Liver (tissue), 9 donors: ENCODE data around the gene CD300E. TPM values are rescaled to one million over a fixed set of nuclear protein-coding genes. Genes with fewer than 3 reads are reported as not detected.

ENCODE experiments used
- DNase-seq: peaks from one replicate; pipeline ENCODE4 v3.0.0-alpha.2; 2017; ENCODE audit warnings: low spot score
- H3K27ac ChIP-seq, 2 donors: one replicate each; pipeline ENCODE4 v1.7.0; 2013; ENCODE audit warnings: inconsistent platforms in 2 of 2, low read length in 2 of 2, control low read depth in 1 of 2, low read depth in 1 of 2, mild to moderate bottlenecking in 1 of 2
- H3K27me3 ChIP-seq, 4 donors: one replicate each; pipeline versions ENCODE4 v1.6.1 to v1.7.0; 2013; ENCODE audit warnings: low read length in 3 of 4, inconsistent platforms in 1 of 4, mild to moderate bottlenecking in 1 of 4, moderate library complexity in 1 of 4; ENCODE audit not compliant: control insufficient read depth in 4 of 4, insufficient read depth in 4 of 4
- H3K36me3 ChIP-seq, 4 donors: one replicate each; pipeline versions ENCODE4 v1.6.1 to v1.7.0; 2013; ENCODE audit warnings: low read length in 3 of 4, mild to moderate bottlenecking in 3 of 4, low read depth in 1 of 4, moderate library complexity in 1 of 4; ENCODE audit not compliant: control insufficient read depth in 4 of 4, insufficient read depth in 3 of 4
- H3K4me1 ChIP-seq, 4 donors: one replicate each; pipeline versions ENCODE4 v1.6.1 to v1.7.0; 2013; ENCODE audit warnings: low read length in 3 of 4, mild to moderate bottlenecking in 3 of 4, moderate library complexity in 1 of 4; ENCODE audit not compliant: control insufficient read depth in 4 of 4, insufficient read depth in 4 of 4
- H3K4me3 ChIP-seq, 3 donors: one replicate each; pipeline versions ENCODE4 v1.6.1 to v1.7.0; 2013; ENCODE audit warnings: low read length in 3 of 3, control low read depth in 1 of 3, low read depth in 1 of 3, mild to moderate bottlenecking in 1 of 3
- H3K9ac ChIP-seq, 2 donors: one replicate each; pipeline ENCODE4 v1.7.0; 2013; ENCODE audit warnings: low read length in 2 of 2, mild to moderate bottlenecking in 2 of 2, moderate library complexity in 2 of 2, control low read depth in 1 of 2, low read depth in 1 of 2
- H3K9me3 ChIP-seq, 4 donors: one replicate each; pipeline versions ENCODE4 v1.6.1 to v1.7.0; 2013; ENCODE audit warnings: low read length in 3 of 4; ENCODE audit not compliant: control insufficient read depth in 4 of 4
- ATF3 ChIP-seq: IDR thresholded peaks from 2 replicates; pipeline ENCODE4 v1.6.1; 2016; ENCODE audit warnings: antibody characterized with exemption
- EGR1 ChIP-seq, 2 donors: IDR thresholded peaks; 2 replicates each; pipeline ENCODE4 v1.6.1; 2016 to 2018; ENCODE audit warnings: antibody characterized with exemption in 2 of 2, low read depth in 2 of 2
- FOXA1 ChIP-seq: IDR thresholded peaks from 2 replicates; pipeline ENCODE4 v1.6.1; 2016; ENCODE audit warnings: antibody characterized with exemption
- FOXA2 ChIP-seq: IDR thresholded peaks from 2 replicates; pipeline ENCODE4 v1.6.1; 2016; ENCODE audit warnings: antibody characterized with exemption
- GABPA ChIP-seq, 2 donors: IDR thresholded peaks in 1 of 2; conservative IDR thresholded peaks in 1 of 2; 2 replicates each; pipeline ENCODE4 v1.6.1; 2016; ENCODE audit warnings: antibody characterized with exemption in 2 of 2, mild to moderate bottlenecking in 1 of 2, moderate library complexity in 1 of 2
- HNF4A ChIP-seq, 2 donors: conservative IDR thresholded peaks; 2 replicates each; pipeline ENCODE4 v1.6.1; 2016; ENCODE audit warnings: antibody characterized with exemption in 2 of 2, mild to moderate bottlenecking in 2 of 2
- HNF4G ChIP-seq: IDR thresholded peaks from 2 replicates; pipeline ENCODE4 v1.6.1; 2016; ENCODE audit warnings: antibody characterized with exemption
- JUND ChIP-seq, 2 donors: IDR thresholded peaks; 2 replicates each; pipeline ENCODE4 v1.6.1; 2016; ENCODE audit warnings: antibody characterized with exemption in 2 of 2
- NR2F2 ChIP-seq: IDR thresholded peaks from 2 replicates; pipeline ENCODE4 v1.6.1; 2016; ENCODE audit warnings: antibody characterized with exemption
- RAD21 ChIP-seq, 2 donors: IDR thresholded peaks; 2 replicates each; pipeline ENCODE4 v1.6.1; 2016; ENCODE audit warnings: antibody characterized with exemption in 2 of 2, mild to moderate bottlenecking in 2 of 2
- RXRA ChIP-seq, 2 donors: IDR thresholded peaks; 2 replicates each; pipeline ENCODE4 v1.6.1; 2017 to 2018; ENCODE audit warnings: antibody characterized with exemption in 2 of 2, mild to moderate bottlenecking in 1 of 2
- SP1 ChIP-seq: IDR thresholded peaks from 2 replicates; pipeline ENCODE4 v1.6.1; 2018; ENCODE audit warnings: antibody characterized with exemption, mild to moderate bottlenecking
- TAF1 ChIP-seq: conservative IDR thresholded peaks from 2 replicates; pipeline ENCODE4 v1.6.1; 2016; ENCODE audit warnings: antibody characterized with exemption, mild to moderate bottlenecking
- YY1 ChIP-seq: IDR thresholded peaks from 2 replicates; pipeline ENCODE4 v1.6.1; 2016; ENCODE audit warnings: antibody characterized with exemption, mild to moderate bottlenecking
- ZBTB33 ChIP-seq: IDR thresholded peaks from 2 replicates; pipeline ENCODE4 v1.6.1; 2016; ENCODE audit warnings: antibody characterized with exemption
- WGBS: extraction: QIAGEN DNeasy Blood & Tissue Kit; methylation state at CpG from one replicate; pipeline ENCODE4 v1.1.7; 2013; 5-methylcytosine and 5-hydroxymethylcytosine counted together
- polyA plus RNA-seq, 2 donors: library from polyadenylated mRNA; stranded (reverse) in 1 of 2; unstranded in 1 of 2; fragments of 200-250 nt in 1 of 2; fragments of >200 nt in 1 of 2; fragmentation: Nextera tagmentation in 1 of 2; extraction: Ambion mirVana in 1 of 2; gene quantifications; one replicate each; pipeline versions ENCODE4 v1.2.1 to v1.2.3, GENCODE V29; 2013 to 2015
- total RNA-seq, 2 donors: library from RNA; depleted of rRNA; stranded (reverse); fragments of >200 nt; gene quantifications; one replicate each; pipeline ENCODE4 v1.2.3, GENCODE V29; 2014
- TF ChIP-seq, protein P1 (sequence below): IDR thresholded peaks from 2 replicates; pipeline ENCODE4 v1.6.1; 2016; ENCODE audit warnings: antibody characterized with exemption, mild to moderate bottlenecking
- TF ChIP-seq, protein P2 (sequence below): fragments of 150-350 bp; IDR thresholded peaks from 2 replicates; pipeline ENCODE4 v1.5.1; 2017; ENCODE audit warnings: improper control_type of control experiment, low read depth, low read length; ENCODE audit not compliant: missing input control
- TF ChIP-seq, protein P3 (sequence below): IDR thresholded peaks from 2 replicates; pipeline ENCODE4 v1.6.1; 2016; ENCODE audit warnings: antibody characterized with exemption
- donor health status: healthy.
- donor health status: healthy.
- donor health status: healthy.
- donor health status: healthy.
- donor health status: healthy.

Gene CD300E
- total and polyA plus RNA-seq, 4 donors = 0.07 to 0.75 (median 0.34) TPM

- H3K4me1 ChIP-seq = no peaks in the 10 kb centered on the region
- no peak for TF ChIP-seq GABPA (IDR thresholded peaks at IDR 0.05 in 1 of 2, conservative IDR thresholded peaks at IDR 0.05 in 1 of 2)
- no peak for TF ChIP-seq ATF3
- TF ChIP-seq SP1 = no peak
- TF ChIP-seq HNF4A (conservative IDR thresholded peaks at IDR 0.05) = no peak
- TF ChIP-seq ZBTB33 = no peak
- TF ChIP-seq YY1 = no peak
- no peak for TF ChIP-seq RAD21 (IDR thresholded peaks at IDR 0.05)
- no peak for TF ChIP-seq HNF4G
- no peak for TF ChIP-seq JUND (IDR thresholded peaks at IDR 0.05)
- TF ChIP-seq TAF1 = no peak
- no peak for TF ChIP-seq NR2F2
- no peak for TF ChIP-seq EGR1 (IDR thresholded peaks at IDR 0.05; ENCODE audit: low read depth in 2 of 2)
- no peak for TF ChIP-seq FOXA1
- TF ChIP-seq FOXA2 = no peak
- TF ChIP-seq, protein P1, sequence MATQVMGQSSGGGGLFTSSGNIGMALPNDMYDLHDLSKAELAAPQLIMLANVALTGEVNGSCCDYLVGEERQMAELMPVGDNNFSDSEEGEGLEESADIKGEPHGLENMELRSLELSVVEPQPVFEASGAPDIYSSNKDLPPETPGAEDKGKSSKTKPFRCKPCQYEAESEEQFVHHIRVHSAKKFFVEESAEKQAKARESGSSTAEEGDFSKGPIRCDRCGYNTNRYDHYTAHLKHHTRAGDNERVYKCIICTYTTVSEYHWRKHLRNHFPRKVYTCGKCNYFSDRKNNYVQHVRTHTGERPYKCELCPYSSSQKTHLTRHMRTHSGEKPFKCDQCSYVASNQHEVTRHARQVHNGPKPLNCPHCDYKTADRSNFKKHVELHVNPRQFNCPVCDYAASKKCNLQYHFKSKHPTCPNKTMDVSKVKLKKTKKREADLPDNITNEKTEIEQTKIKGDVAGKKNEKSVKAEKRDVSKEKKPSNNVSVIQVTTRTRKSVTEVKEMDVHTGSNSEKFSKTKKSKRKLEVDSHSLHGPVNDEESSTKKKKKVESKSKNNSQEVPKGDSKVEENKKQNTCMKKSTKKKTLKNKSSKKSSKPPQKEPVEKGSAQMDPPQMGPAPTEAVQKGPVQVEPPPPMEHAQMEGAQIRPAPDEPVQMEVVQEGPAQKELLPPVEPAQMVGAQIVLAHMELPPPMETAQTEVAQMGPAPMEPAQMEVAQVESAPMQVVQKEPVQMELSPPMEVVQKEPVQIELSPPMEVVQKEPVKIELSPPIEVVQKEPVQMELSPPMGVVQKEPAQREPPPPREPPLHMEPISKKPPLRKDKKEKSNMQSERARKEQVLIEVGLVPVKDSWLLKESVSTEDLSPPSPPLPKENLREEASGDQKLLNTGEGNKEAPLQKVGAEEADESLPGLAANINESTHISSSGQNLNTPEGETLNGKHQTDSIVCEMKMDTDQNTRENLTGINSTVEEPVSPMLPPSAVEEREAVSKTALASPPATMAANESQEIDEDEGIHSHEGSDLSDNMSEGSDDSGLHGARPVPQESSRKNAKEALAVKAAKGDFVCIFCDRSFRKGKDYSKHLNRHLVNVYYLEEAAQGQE = no peak
- TF ChIP-seq, protein P2, sequence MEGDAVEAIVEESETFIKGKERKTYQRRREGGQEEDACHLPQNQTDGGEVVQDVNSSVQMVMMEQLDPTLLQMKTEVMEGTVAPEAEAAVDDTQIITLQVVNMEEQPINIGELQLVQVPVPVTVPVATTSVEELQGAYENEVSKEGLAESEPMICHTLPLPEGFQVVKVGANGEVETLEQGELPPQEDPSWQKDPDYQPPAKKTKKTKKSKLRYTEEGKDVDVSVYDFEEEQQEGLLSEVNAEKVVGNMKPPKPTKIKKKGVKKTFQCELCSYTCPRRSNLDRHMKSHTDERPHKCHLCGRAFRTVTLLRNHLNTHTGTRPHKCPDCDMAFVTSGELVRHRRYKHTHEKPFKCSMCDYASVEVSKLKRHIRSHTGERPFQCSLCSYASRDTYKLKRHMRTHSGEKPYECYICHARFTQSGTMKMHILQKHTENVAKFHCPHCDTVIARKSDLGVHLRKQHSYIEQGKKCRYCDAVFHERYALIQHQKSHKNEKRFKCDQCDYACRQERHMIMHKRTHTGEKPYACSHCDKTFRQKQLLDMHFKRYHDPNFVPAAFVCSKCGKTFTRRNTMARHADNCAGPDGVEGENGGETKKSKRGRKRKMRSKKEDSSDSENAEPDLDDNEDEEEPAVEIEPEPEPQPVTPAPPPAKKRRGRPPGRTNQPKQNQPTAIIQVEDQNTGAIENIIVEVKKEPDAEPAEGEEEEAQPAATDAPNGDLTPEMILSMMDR = no peak
- TF ChIP-seq RXRA (IDR thresholded peaks at IDR 0.05) = no peak
- TF ChIP-seq, protein P3, sequence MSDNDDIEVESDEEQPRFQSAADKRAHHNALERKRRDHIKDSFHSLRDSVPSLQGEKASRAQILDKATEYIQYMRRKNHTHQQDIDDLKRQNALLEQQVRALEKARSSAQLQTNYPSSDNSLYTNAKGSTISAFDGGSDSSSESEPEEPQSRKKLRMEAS = no peak
- H3K9ac ChIP-seq = no peak overlapping the region
- peaks cover 0 to 17% (median under 1%) of the 10 kb centered on the region in 4 donors for H3K27me3 ChIP-seq
- no peaks in the 10 kb centered on the region for H3K36me3 ChIP-seq
- H3K9me3 ChIP-seq = no peaks in the 10 kb centered on the region
- H3K4me3 ChIP-seq = no peak overlapping the region
- 62% methylated on average over 5 of the region's 5 CpGs for WGBS
- no peak for DNase-seq
- no peak overlapping the region for H3K27ac ChIP-seq
These were observed 31.2 kb upstream of the CD300E start for GRCh38 chr17:74654742-74655141.
